Measurements from ENCODE around the gene JAML. TPM values are rescaled to one million over a fixed set of nuclear protein-coding genes. Genes with fewer than 3 reads are reported as not detected.

JAML gene
- total RNA-seq, 1 experiment from 2014 or later = not detected

GRCh38 chr11:118219244-118219643 lies 5.6 kb downstream of the JAML start:
- Mint-ChIP-seq H3K4me1 (ENCODE audit: insufficient read depth, unreplicated experiment) (no peaks in the 10 kb centered on the region), H3K4me3 (ENCODE audit: unreplicated experiment) (no peak overlapping the region), H3K27me3 (ENCODE audit: insufficient read depth, unreplicated experiment) (peaks cover 27% of the 10 kb centered on the region), H3K9me3 (ENCODE audit: unreplicated experiment) (no peaks in the 10 kb centered on the region), H3K36me3 (ENCODE audit: insufficient read depth, unreplicated experiment) (peaks cover 5% of the 10 kb centered on the region), H3K27ac (ENCODE audit: low read depth, unreplicated experiment) (no peak overlapping the region)
- DNase-seq (ENCODE audit: unreplicated experiment) = no peak
- ChIA-PET CTCF (interaction anchor here (1.4 kb wide), 1 partner anchor 48 kb away, joined by 3 read pairs; no protein-coding TSS in a partner anchor), POLR2A (interaction anchor here (1.5 kb wide), 1 partner anchor 23 kb away, joined by 5 read pairs; no protein-coding TSS in a partner anchor)
- intact Hi-C loops (cut with micrococcal nuclease) = no loop called here
- no peak for TF ChIP-seq CTCF (IDR thresholded peaks at IDR 0.05; ENCODE audit: unreplicated experiment)
- BruUV-seq (replicated peaks) = no TSS peak

GRCh38 chr11:118217575-118217974 lies 7.2 kb downstream of the JAML start:
- BruUV-seq (replicated peaks) = no TSS peak
- Mint-ChIP-seq H3K36me3 (ENCODE audit: insufficient read depth, unreplicated experiment) (peaks cover 2% of the 10 kb centered on the region), H3K4me3 (ENCODE audit: unreplicated experiment) (no peak overlapping the region), H3K4me1 (ENCODE audit: insufficient read depth, unreplicated experiment) (no peaks in the 10 kb centered on the region), H3K9me3 (ENCODE audit: unreplicated experiment) (no peaks in the 10 kb centered on the region), H3K27me3 (ENCODE audit: insufficient read depth, unreplicated experiment) (peaks cover 44% of the 10 kb centered on the region), H3K27ac (ENCODE audit: low read depth, unreplicated experiment) (no peak overlapping the region)
- CTCF ChIA-PET = interaction anchor here (1.2 kb wide), 1 partner anchor 19 kb away, joined by 6 read pairs; no protein-coding TSS in a partner anchor
- POLR2A ChIA-PET = interaction anchor here (0.6 kb wide), 1 partner anchor 56 kb away, joined by 3 read pairs; no protein-coding TSS in a partner anchor
- DNase-seq (ENCODE audit: unreplicated experiment) = no peak
- intact Hi-C loops (cut with micrococcal nuclease) = no loop called here
- no peak for TF ChIP-seq CTCF (IDR thresholded peaks at IDR 0.05; ENCODE audit: unreplicated experiment)

- no peak overlapping the region for H3K27ac Mint-ChIP-seq (ENCODE audit: low read depth, unreplicated experiment)
- TF ChIP-seq CTCF (IDR thresholded peaks at IDR 0.05; ENCODE audit: unreplicated experiment) = no peak
- intact Hi-C loops (cut with micrococcal nuclease) = no loop called here
- no peaks in the 10 kb centered on the region for H3K4me1 Mint-ChIP-seq (ENCODE audit: insufficient read depth, unreplicated experiment)
- CTCF ChIA-PET = interaction anchor here (0.9 to 1.3 kb wide), 3 partner anchors 18 to 79 kb away, joined by 3 read pairs; partner anchors contain the start of gene MPZL2
- POLR2A ChIA-PET = interaction anchor here (0.9 to 1.0 kb wide), 2 partner anchors 8 to 48 kb away, joined by 3 read pairs; partner anchors contain the start of gene JAML
- no peaks in the 10 kb centered on the region for H3K36me3 Mint-ChIP-seq (ENCODE audit: insufficient read depth, unreplicated experiment)
- H3K9me3 Mint-ChIP-seq (ENCODE audit: unreplicated experiment) = no peaks in the 10 kb centered on the region
- BruUV-seq (replicated peaks) = no TSS peak
- H3K27me3 Mint-ChIP-seq (ENCODE audit: insufficient read depth, unreplicated experiment) = peaks cover 51% of the 10 kb centered on the region
- DNase-seq (ENCODE audit: unreplicated experiment) = no peak
- H3K4me3 Mint-ChIP-seq (ENCODE audit: unreplicated experiment) = no peak overlapping the region
Measured at GRCh38 chr11:118216621-118217481, 8.0 kb downstream of the JAML start.

- no peak overlapping the region for H3K27ac Mint-ChIP-seq (ENCODE audit: low read depth, unreplicated experiment)
- ChIA-PET CTCF (interaction anchor here (0.6 to 1.3 kb wide), 4 partner anchors 17 to 132 kb away, joined by 3 read pairs; no protein-coding TSS in a partner anchor), POLR2A (interaction anchor here (0.9 to 1.0 kb wide), 2 partner anchors 9 to 49 kb away, joined by 3 read pairs; partner anchors contain the start of gene JAML)
- no peaks in the 10 kb centered on the region for H3K4me1 Mint-ChIP-seq (ENCODE audit: insufficient read depth, unreplicated experiment)
- intact Hi-C loops (cut with micrococcal nuclease) = no loop called here
- H3K27me3 Mint-ChIP-seq (ENCODE audit: insufficient read depth, unreplicated experiment) = peaks cover 53% of the 10 kb centered on the region
- no peak for TF ChIP-seq CTCF (IDR thresholded peaks at IDR 0.05; ENCODE audit: unreplicated experiment)
- no peak overlapping the region for H3K4me3 Mint-ChIP-seq (ENCODE audit: unreplicated experiment)
- H3K36me3 Mint-ChIP-seq (ENCODE audit: insufficient read depth, unreplicated experiment) = no peaks in the 10 kb centered on the region
- no peak for DNase-seq (ENCODE audit: unreplicated experiment)
- H3K9me3 Mint-ChIP-seq (ENCODE audit: unreplicated experiment) = no peaks in the 10 kb centered on the region
- no TSS peak for BruUV-seq (replicated peaks)
Measured at GRCh38 chr11:118215765-118216164, 9.0 kb downstream of the JAML start.
